GM19463 (cell line): ENCODE results near the gene MAGEC3.

Source experiments
- ATAC-seq: cut with Tn5 transposase; IDR thresholded peaks from one replicate; pipeline ENCODE4 v1.9.1; 2021; ENCODE audit warnings: mild to moderate bottlenecking, moderate library complexity; ENCODE audit not compliant: unreplicated experiment

Gene MAGEC3

DNA sequence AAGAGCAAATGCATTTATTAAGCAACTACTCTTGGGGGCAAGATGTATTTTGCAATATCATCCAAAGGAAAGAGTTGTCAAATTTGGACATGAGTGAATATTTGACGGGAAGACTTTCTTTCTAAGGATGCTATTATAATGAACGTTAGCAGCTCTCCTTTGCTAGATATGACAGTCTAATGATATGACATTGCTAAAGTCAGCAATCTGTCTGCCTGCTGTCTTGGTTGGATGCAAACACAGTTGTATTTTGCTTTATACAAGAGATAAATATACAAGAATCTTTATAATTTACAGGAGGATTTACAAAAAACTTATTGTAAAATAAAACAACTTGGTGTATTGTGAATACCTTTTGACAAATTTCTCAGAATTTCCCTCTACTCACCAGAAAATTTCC, 103.1 kb downstream of the MAGEC3 start:
- no peak for ATAC-seq

DNA sequence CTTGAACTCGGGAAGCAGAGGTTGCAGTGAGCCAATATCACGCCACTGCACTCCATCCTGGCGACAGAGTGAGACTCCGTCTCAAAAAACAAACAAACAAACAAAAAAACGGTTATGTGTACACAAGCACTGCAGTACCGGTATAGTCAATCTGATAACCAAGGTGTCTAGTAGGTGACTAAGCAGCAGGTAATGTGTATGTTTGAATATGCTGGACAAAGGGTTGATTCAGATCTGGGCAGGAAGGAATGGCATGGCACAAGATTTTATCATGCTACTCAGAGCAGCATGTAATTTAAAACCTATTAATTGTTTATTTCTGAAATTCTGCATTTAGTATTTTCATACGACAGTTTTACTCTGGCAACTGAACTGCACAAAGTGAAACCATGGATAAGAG, 107.3 kb downstream of the MAGEC3 start:
- no peak for ATAC-seq

DNA sequence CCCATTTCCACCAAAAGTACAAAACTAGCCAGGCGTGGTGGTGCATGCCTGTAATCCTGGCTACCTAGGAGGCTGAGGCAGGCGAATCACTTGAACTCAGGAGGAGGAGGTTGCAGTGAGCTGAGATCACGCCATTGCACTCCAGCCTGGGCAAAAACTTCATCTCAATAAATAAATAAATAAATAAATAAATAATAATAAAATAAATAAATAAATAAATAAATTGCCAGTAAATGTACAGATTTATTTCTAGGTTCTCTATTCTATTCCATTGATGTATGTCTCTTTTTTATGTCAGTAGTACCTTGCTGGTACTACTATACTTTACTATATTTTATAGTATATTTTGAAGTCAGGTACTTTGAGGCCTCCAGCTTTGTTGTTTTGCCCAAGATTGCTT, 109.2 kb downstream of the MAGEC3 start:
- ATAC-seq: no peak
